ENCODE measurements around the gene MS4A6E.

The MS4A6E gene

DNA sequence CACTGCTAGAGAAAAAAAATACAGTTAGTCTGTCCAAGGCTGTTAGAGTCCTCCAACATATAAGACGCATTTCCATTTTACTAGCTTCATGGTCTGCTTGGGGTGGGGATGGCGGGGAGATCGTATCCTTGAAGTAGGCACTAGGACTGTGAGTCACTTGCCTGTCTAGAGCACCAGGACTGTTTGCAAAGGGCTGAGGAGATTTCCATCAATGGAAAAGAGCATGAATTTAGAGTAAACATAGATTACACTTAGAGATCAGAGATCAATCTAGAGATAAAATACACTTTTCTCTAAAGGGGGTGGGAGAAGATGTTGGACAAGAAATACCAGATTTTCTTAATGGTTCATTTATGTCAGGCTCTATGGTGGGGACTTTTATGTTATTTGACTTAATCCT lies 49.5 kb downstream of the MS4A6E start:
- no peak for DNase-seq

DNA sequence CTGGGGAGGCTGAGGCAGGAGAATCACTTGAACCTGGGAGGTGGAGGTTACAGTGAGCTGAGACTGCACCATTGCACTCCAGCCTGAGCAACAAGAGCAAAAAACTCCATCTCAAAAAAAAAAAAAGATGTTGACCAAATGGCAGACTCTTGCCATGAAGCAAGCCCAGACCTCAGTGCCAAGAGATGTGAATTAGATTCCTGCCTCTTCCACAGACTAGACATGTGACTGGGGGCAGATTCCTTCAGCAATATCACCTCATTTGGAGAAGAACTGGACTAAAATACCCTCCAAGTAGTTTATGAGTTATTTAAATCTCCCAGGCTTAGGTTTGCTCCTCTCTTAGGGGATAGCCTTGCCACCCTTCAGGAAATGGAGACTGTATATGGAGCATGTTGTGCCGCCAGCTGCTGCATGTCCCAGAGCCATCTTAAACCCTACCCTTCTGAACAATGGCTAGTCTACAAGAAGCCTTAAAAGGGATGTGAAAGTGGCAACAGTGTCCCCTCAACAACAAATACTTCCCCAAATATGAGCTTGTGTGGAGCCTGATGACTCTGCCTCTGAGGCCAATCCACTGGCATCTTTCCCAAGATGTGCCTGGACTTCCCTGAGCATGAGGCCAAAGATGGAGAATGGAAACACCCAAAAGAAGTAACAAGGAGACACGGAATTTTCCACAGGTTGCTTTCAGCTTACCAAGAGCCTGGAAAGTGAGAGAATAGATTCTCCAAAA lies 50.5 kb downstream of the MS4A6E start:
- no peak for DNase-seq

GRCh38 chr11:60378354-60378753 lies 51.3 kb downstream of the MS4A6E start, which contains the start of gene MS4A7:
TSS of gene MS4A7 (plus strand) at chr11:60378532. CDS start at chr11:60383142, 4,610 bp downstream.
- DNase-seq: no peak

DNA sequence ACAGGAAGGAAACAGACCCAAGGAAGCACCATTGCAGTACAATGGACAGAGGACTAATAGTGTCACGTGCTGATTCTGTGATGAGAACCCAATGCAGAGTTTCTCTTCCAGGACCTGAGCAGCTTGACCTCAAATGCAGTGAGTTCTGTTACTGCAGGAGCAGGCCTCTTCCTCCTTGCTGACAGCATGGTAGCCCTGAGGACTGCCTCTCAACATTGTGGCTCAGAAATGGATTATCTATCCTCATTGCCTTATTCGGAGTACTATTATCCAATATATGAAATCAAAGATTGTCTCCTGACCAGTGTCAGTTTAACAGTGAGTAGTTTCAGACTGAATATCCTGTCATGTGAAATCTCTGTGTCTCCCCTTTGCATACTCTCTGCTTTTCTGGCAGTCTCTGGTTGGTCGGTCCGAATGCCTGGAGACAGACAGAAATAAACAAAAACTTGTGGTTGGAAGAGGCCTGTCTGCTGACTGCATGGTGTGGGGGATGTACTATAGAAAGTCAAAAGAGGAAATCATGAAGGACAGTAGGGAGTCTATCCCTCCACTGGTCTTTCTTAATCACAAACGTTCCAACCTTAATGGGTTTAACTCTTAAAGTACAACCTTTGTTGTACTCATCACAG lies 62.3 kb downstream of the MS4A6E start:
- no peak for DNase-seq

GRCh38 chr11:60390419-60390818 lies 63.4 kb downstream of the MS4A6E start:
- DNase-seq: no peak
